ENCODE measurements around the gene IBTK. TPM values are rescaled to one million over a fixed set of nuclear protein-coding genes. Genes with fewer than 3 reads are reported as not detected.

Gene IBTK
- total and polyA plus RNA-seq, 2 of the 4 experiments (the other 2 are of a cell fraction): 9.7 to 45.0 TPM

GRCh38 chr6:82197784-82198183, 49.8 kb downstream of the IBTK start:
- Histone ChIP-seq H3K56ac (ENCODE audit: extremely low read depth, insufficient read depth, low read length) (no peak overlapping the region), H3K4me1 (ENCODE audit: control insufficient read depth, insufficient read depth, low read length) (no peaks in the 10 kb centered on the region), H3K9me3 (ENCODE audit: control insufficient read depth, insufficient read depth, low read length) (no peaks in the 10 kb centered on the region), H3K4me2 (ENCODE audit: low read depth, low read length) (no peak overlapping the region), H4K5ac (ENCODE audit: low read depth, low read length) (no peak overlapping the region), H4K8ac (ENCODE audit: low read depth in 2 of 2, low read length in 2 of 2) (no peak overlapping the region), H4K20me1 (ENCODE audit: insufficient read depth, low read length) (no peaks in the 10 kb centered on the region), H2BK20ac (ENCODE audit: low read depth, low read length) (no peak overlapping the region), H2AK9ac (replicated peaks; ENCODE audit: low read depth, low read length, poor library complexity) (no peak overlapping the region), H3K27ac (ENCODE audit: insufficient read depth, low read length) (no peak overlapping the region), H3K4me3 (ENCODE audit: insufficient read depth, low read depth, low read length) (no peak overlapping the region), H3K14ac (replicated peaks; ENCODE audit: low read depth, low read length) (no peak overlapping the region), H3K4ac (ENCODE audit: low read depth, low read length) (no peak overlapping the region), H2AFZ (replicated peaks; ENCODE audit: low read length, poor library complexity) (no peak overlapping the region), H3K18ac (ENCODE audit: low read depth, low read length) (no peak overlapping the region), H3K23ac (ENCODE audit: low read depth, low read length) (no peak overlapping the region), H3K36me3 (ENCODE audit: control insufficient read depth, insufficient read depth, low read length) (peaks cover 38% of the 10 kb centered on the region), H3K9me1 (ENCODE audit: insufficient read depth, low read length) (no peaks in the 10 kb centered on the region), H3K79me1 (ENCODE audit: low read depth in 1 of 2, low read length in 2 of 2) (peaks cover 0 to 4% of the 10 kb centered on the region in 2 experiments; a peak in 1 of 4 replicates), H2BK120ac (ENCODE audit: low read depth, low read length) (no peak overlapping the region), H2BK15ac (ENCODE audit: low read depth, low read length) (no peak overlapping the region), H3K27me3 (ENCODE audit: control insufficient read depth, insufficient read depth, low read length) (no peaks in the 10 kb centered on the region), H2BK5ac (ENCODE audit: low read depth, low read length, poor library complexity, severe bottlenecking) (no peak overlapping the region), H4K91ac (ENCODE audit: insufficient read depth, low read depth, low read length) (no peak overlapping the region), H3K9ac (ENCODE audit: low read depth, low read length) (no peak overlapping the region), H2AK5ac (ENCODE audit: low read depth, low read length) (no peak overlapping the region)
- POLR2A ChIA-PET (ENCODE audit: unreplicated experiment): no interaction called here
- CTCF ChIA-PET: no interaction called here
- TF ChIP-seq ELK1 (IDR thresholded peaks at IDR 0.05; ENCODE audit: borderline replicate concordance, low read depth, low read length): no peak
- TF ChIP-seq FOS (IDR thresholded peaks at IDR 0.05; ENCODE audit: low read depth, low read length): no peak
- TF ChIP-seq CHD1 (IDR thresholded peaks at IDR 0.05; ENCODE audit: low read depth, low read length): no peak
- TF ChIP-seq SMC3 (IDR thresholded peaks at IDR 0.05; ENCODE audit: low read depth, low read length): no peak
- TF ChIP-seq, protein P1, sequence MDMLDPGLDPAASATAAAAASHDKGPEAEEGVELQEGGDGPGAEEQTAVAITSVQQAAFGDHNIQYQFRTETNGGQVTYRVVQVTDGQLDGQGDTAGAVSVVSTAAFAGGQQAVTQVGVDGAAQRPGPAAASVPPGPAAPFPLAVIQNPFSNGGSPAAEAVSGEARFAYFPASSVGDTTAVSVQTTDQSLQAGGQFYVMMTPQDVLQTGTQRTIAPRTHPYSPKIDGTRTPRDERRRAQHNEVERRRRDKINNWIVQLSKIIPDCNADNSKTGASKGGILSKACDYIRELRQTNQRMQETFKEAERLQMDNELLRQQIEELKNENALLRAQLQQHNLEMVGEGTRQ (IDR thresholded peaks at IDR 0.05; ENCODE audit: low read depth, low read length): no peak
- no peak for TF ChIP-seq CEBPB (IDR thresholded peaks at IDR 0.05; ENCODE audit: low read depth, low read length)
- TF ChIP-seq MAZ (IDR thresholded peaks at IDR 0.05; ENCODE audit: borderline replicate concordance, low read depth, low read length): no peak
- TF ChIP-seq BHLHE40 (IDR thresholded peaks at IDR 0.05; ENCODE audit: low read depth, low read length): no peak
- no peak for TF ChIP-seq RAD21 (IDR thresholded peaks at IDR 0.05; ENCODE audit: low read length)
- no peak for TF ChIP-seq RFX5 (IDR thresholded peaks at IDR 0.05; ENCODE audit: low read depth, low read length)
- no peak for TF ChIP-seq MAFK (IDR thresholded peaks at IDR 0.05; ENCODE audit: low read depth, low read length)
- in situ Hi-C loops (cut with MboI; ENCODE audit: low sequenced_read_pairs) (no loop called here), dilution Hi-C loops (cut with HindIII; ENCODE audit: low sequenced_read_pairs, unreplicated experiment) (no loop called here), intact Hi-C loops (cut with micrococcal nuclease) (no loop called here)
- 100% methylated on average over 3 of the region's 4 CpGs; no CpG with 5 or more reads in 1 of the 2 experiments for WGBS, 2 experiments (ENCODE audit: extremely low coverage in 2 of 2, insufficient read length in 1 of 2)
- no peak for DNase-seq
- ATAC-seq (ENCODE audit: low read depth): no peak
- no TSS peak for BruUV-seq (replicated peaks)

Measured in IMR-90 (cell line).